Measurements from ENCODE around the gene BUD31.

BUD31 gene

GRCh38 chr7:99394188-99394502 is 14.6 kb upstream of the BUD31 start:
- in situ Hi-C loops (cut with HindIII; ENCODE audit: low sequenced_read_pairs) = no loop called here
- DNase-seq (ENCODE audit: low read depth) = no peak
- H3K4me3 ChIP-seq (ENCODE audit: low read depth, low read length) = no peak overlapping the region
- TF ChIP-seq CTCF (IDR thresholded peaks at IDR 0.05; ENCODE audit: low read depth, low read length, missing control alignments) = no peak

GRCh38 chr7:99395616-99396327 is 13.0 kb upstream of the BUD31 start:
- no peak for DNase-seq (ENCODE audit: low read depth)
- no peak overlapping the region for H3K4me3 ChIP-seq (ENCODE audit: low read depth, low read length)
- in situ Hi-C loops (cut with HindIII; ENCODE audit: low sequenced_read_pairs) = no loop called here
- TF ChIP-seq CTCF (IDR thresholded peaks at IDR 0.05; ENCODE audit: low read depth, low read length, missing control alignments) = no peak

GRCh38 chr7:99396418-99397296 is 12.1 kb upstream of the BUD31 start:
- DNase-seq (ENCODE audit: low read depth) = no peak
- in situ Hi-C loops (cut with HindIII; ENCODE audit: low sequenced_read_pairs) = no loop called here
- TF ChIP-seq CTCF (IDR thresholded peaks at IDR 0.05; ENCODE audit: low read depth, low read length, missing control alignments) = no peak
- H3K4me3 ChIP-seq (ENCODE audit: low read depth, low read length) = no peak overlapping the region

- no peak for TF ChIP-seq CTCF (IDR thresholded peaks at IDR 0.05; ENCODE audit: low read depth, low read length, missing control alignments)
- in situ Hi-C loops (cut with HindIII; ENCODE audit: low sequenced_read_pairs) = no loop called here
- no peak for DNase-seq (ENCODE audit: low read depth)
- H3K4me3 ChIP-seq (ENCODE audit: low read depth, low read length) = no peak overlapping the region
Measured at GRCh38 chr7:99397297-99397983, 11.3 kb upstream of the BUD31 start.

GRCh38 chr7:99398891-99399445 is 9.8 kb upstream of the BUD31 start:
- in situ Hi-C loops (cut with HindIII; ENCODE audit: low sequenced_read_pairs) = no loop called here
- no peak for TF ChIP-seq CTCF (IDR thresholded peaks at IDR 0.05; ENCODE audit: low read depth, low read length, missing control alignments)
- H3K4me3 ChIP-seq (ENCODE audit: low read depth, low read length) = no peak overlapping the region
- DNase-seq (ENCODE audit: low read depth) = no peak

GRCh38 chr7:99399597-99399996 is 9.2 kb upstream of the BUD31 start:
- no peak for TF ChIP-seq CTCF (IDR thresholded peaks at IDR 0.05; ENCODE audit: low read depth, low read length, missing control alignments)
- DNase-seq (ENCODE audit: low read depth) = no peak

More at GRCh38 chr7:99399597-99399996, 9.2 kb upstream of the BUD31 start:
- in situ Hi-C loops (cut with HindIII; ENCODE audit: low sequenced_read_pairs) = no loop called here
- no peak overlapping the region for H3K4me3 ChIP-seq (ENCODE audit: low read depth, low read length)
